Trophoblast cell (in vitro differentiated cells and primary cell): ENCODE measurements around the gene SLC39A3.

Source experiments
- DNase-seq, 2 donors: peaks; one replicate each; pipeline ENCODE4 v3.0.0-alpha.2; 2016
- H2AFZ ChIP-seq: 2 replicates; pipeline ENCODE4 v1.6.1; 2013; ENCODE audit warnings: low read length, moderate library complexity, mild to moderate bottlenecking; ENCODE audit not compliant: insufficient read depth, poor library complexity
- H2AK5ac ChIP-seq: 2 replicates; pipeline ENCODE4 v1.6.1; 2013; ENCODE audit warnings: mild to moderate bottlenecking, low read length
- H2BK120ac ChIP-seq: 2 replicates; pipeline ENCODE4 v1.6.1; 2013; ENCODE audit warnings: low read length, mild to moderate bottlenecking, moderate library complexity; ENCODE audit not compliant: insufficient read depth, poor library complexity
- H2BK12ac ChIP-seq: 2 replicates; pipeline ENCODE4 v1.6.1; 2013; ENCODE audit warnings: mild to moderate bottlenecking, low read length, moderate library complexity
- H2BK5ac ChIP-seq: 2 replicates; pipeline ENCODE4 v1.6.1; 2013; ENCODE audit warnings: low read length, low read depth, moderate library complexity, mild to moderate bottlenecking; ENCODE audit not compliant: poor library complexity
- H3K14ac ChIP-seq: 2 replicates; pipeline ENCODE4 v1.6.1; 2013; ENCODE audit warnings: mild to moderate bottlenecking, low read length
- H3K18ac ChIP-seq: 2 replicates; pipeline ENCODE4 v1.6.1; 2013; ENCODE audit warnings: mild to moderate bottlenecking, low read length
- H3K23ac ChIP-seq: 2 replicates; pipeline ENCODE4 v1.6.1; 2013; ENCODE audit warnings: low read length
- H3K27ac ChIP-seq: 2 replicates; pipeline ENCODE4 v1.5.1; 2013; ENCODE audit warnings: low read depth, mild to moderate bottlenecking, inconsistent platforms, low read length, moderate library complexity
- H3K27me3 ChIP-seq: 2 replicates; pipeline ENCODE4 v1.6.1; 2013; ENCODE audit warnings: inconsistent platforms, mild to moderate bottlenecking, low read length, moderate library complexity; ENCODE audit not compliant: insufficient read depth
- H3K36me3 ChIP-seq, 2 experiments: 1 replicate in 1 of 2; 2 replicates in 1 of 2; pipeline ENCODE4 v1.6.1; 2013; ENCODE audit warnings: low read length in 2 of 2, mild to moderate bottlenecking in 2 of 2, moderate library complexity in 1 of 2; ENCODE audit not compliant: insufficient read depth in 2 of 2, control insufficient read depth in 1 of 2
- H3K4ac ChIP-seq: 2 replicates; pipeline ENCODE4 v1.6.1; 2013; ENCODE audit warnings: low read depth, mild to moderate bottlenecking, low read length, moderate library complexity
- H3K4me1 ChIP-seq, 2 experiments: 1 replicate in 1 of 2; 2 replicates in 1 of 2; pipeline ENCODE4 v1.6.1; 2013; ENCODE audit warnings: low read length in 2 of 2, mild to moderate bottlenecking in 2 of 2, moderate library complexity in 1 of 2; ENCODE audit not compliant: insufficient read depth in 2 of 2, control insufficient read depth in 1 of 2
- H3K4me2 ChIP-seq: 2 replicates; pipeline ENCODE4 v1.6.1; 2013; ENCODE audit warnings: inconsistent platforms, mild to moderate bottlenecking, low read length, moderate library complexity
- H3K4me3 ChIP-seq: 2 replicates; pipeline ENCODE4 v1.5.1; 2013; ENCODE audit warnings: mild to moderate bottlenecking, low read depth, low read length, inconsistent platforms
- H3K79me1 ChIP-seq: one replicate; pipeline ENCODE4 v1.6.1; 2013; ENCODE audit warnings: low read length
- H3K79me2 ChIP-seq: 2 replicates; pipeline ENCODE4 v1.6.1; 2013; ENCODE audit warnings: low read length, mild to moderate bottlenecking; ENCODE audit not compliant: control insufficient read depth, insufficient read depth, poor library complexity
- H3K9ac ChIP-seq: 2 replicates; pipeline ENCODE4 v1.6.1; 2013; ENCODE audit warnings: mild to moderate bottlenecking, low read length
- H3K9me3 ChIP-seq: 2 replicates; pipeline ENCODE4 v1.6.1; 2013; ENCODE audit warnings: low read depth, mild to moderate bottlenecking, control low read depth, inconsistent platforms, low read length; ENCODE audit not compliant: insufficient read depth
- H4K12ac ChIP-seq: 2 replicates; pipeline ENCODE4 v1.6.1; 2013; ENCODE audit warnings: low read depth, mild to moderate bottlenecking, low read length, moderate library complexity
- H4K8ac ChIP-seq: 2 replicates; pipeline ENCODE4 v1.6.1; 2013; ENCODE audit warnings: low read depth, mild to moderate bottlenecking, low read length, moderate library complexity
- H4K91ac ChIP-seq: one replicate; pipeline ENCODE4 v1.6.1; 2013; ENCODE audit warnings: low read depth, mild to moderate bottlenecking, low read length, moderate library complexity
- WGBS: extraction: QIAGEN DNeasy Blood & Tissue Kit; methylation state at CpG from one replicate; pipeline ENCODE4 v1.1.7; 2013; ENCODE audit warnings: missing lambda C conversion rate; ENCODE audit not compliant: insufficient read length, insufficient coverage; ENCODE audit errors: extremely low coverage; 5-methylcytosine and 5-hydroxymethylcytosine counted together

Gene SLC39A3

GRCh38 chr19:2764945-2765344 lies 25.1 kb upstream of the SLC39A3 start:
- H3K18ac ChIP-seq, result no peak overlapping the region
- H2BK12ac ChIP-seq, result no peak overlapping the region
- no peak overlapping the region for H3K4me3 ChIP-seq
- H2AFZ ChIP-seq, result no peak overlapping the region
- no peak overlapping the region for H3K23ac ChIP-seq
- DNase-seq, result no peak
- no peak overlapping the region for H3K14ac ChIP-seq
- no peak overlapping the region for H4K91ac ChIP-seq
- H4K12ac ChIP-seq, result no peak overlapping the region
- no peak overlapping the region for H2AK5ac ChIP-seq
- H3K9me3 ChIP-seq, result no peaks in the 10 kb centered on the region
- H3K9ac ChIP-seq, result no peak overlapping the region
- no peak overlapping the region for H2BK120ac ChIP-seq
- H4K8ac ChIP-seq, result no peak overlapping the region
- no peaks in the 10 kb centered on the region for H3K79me1 ChIP-seq
- no peak overlapping the region for H3K27ac ChIP-seq
- no peaks in the 10 kb centered on the region for H3K27me3 ChIP-seq
- H3K79me2 ChIP-seq, result no peaks in the 10 kb centered on the region
- H3K4ac ChIP-seq, result no peak overlapping the region
- no peak overlapping the region for H2BK5ac ChIP-seq
- H3K4me1 ChIP-seq, result no peaks in the 10 kb centered on the region
- WGBS, result no CpG with 5 or more reads among the region's 21 CpGs
- H3K4me2 ChIP-seq, result no peak overlapping the region
- H3K36me3 ChIP-seq, result peaks cover 83 to 84% of the 10 kb centered on the region in 2 experiments

GRCh38 chr19:2763687-2764086 lies 23.9 kb upstream of the SLC39A3 start:
- WGBS, result no CpG with 5 or more reads among the region's 12 CpGs

GRCh38 chr19:2762783-2763496 lies 23.1 kb upstream of the SLC39A3 start:
- Histone ChIP-seq H3K18ac (no peak overlapping the region), H3K4me1 (no peaks in the 10 kb centered on the region), H3K4me3 (no peak overlapping the region), H2AFZ (no peak overlapping the region), H4K8ac (no peak overlapping the region), H3K9ac (no peak overlapping the region), H3K14ac (no peak overlapping the region), H2BK120ac (no peak overlapping the region), H3K23ac (no peak overlapping the region), H3K4ac (no peak overlapping the region), H2AK5ac (no peak overlapping the region), H3K36me3 (peaks cover 81 to 85% of the 10 kb centered on the region in 2 experiments), H2BK12ac (no peak overlapping the region), H3K27me3 (no peaks in the 10 kb centered on the region), H2BK5ac (no peak overlapping the region), H3K9me3 (peaks cover 2% of the 10 kb centered on the region), H3K79me2 (no peaks in the 10 kb centered on the region), H3K79me1 (no peaks in the 10 kb centered on the region), H4K91ac (no peak overlapping the region), H3K27ac (no peak overlapping the region), H4K12ac (no peak overlapping the region), H3K4me2 (no peak overlapping the region)
- WGBS, result no CpG with 5 or more reads among the region's 23 CpGs
- DNase-seq, result no peak

More at GRCh38 chr19:2763687-2764086, 23.9 kb upstream of the SLC39A3 start:
- H3K4ac ChIP-seq, result no peak overlapping the region
- no peak overlapping the region for H2BK12ac ChIP-seq
- H3K79me1 ChIP-seq, result no peaks in the 10 kb centered on the region
- no peak overlapping the region for H4K12ac ChIP-seq
- peaks cover 2% of the 10 kb centered on the region for H3K9me3 ChIP-seq
- H3K36me3 ChIP-seq, result peaks cover 84 to 88% of the 10 kb centered on the region in 2 experiments
- H3K23ac ChIP-seq, result no peak overlapping the region
- H2BK5ac ChIP-seq, result no peak overlapping the region
- H3K27ac ChIP-seq, result no peak overlapping the region
- no peak overlapping the region for H3K9ac ChIP-seq
- H3K4me1 ChIP-seq, result no peaks in the 10 kb centered on the region
- H4K91ac ChIP-seq, result no peak overlapping the region
- no peaks in the 10 kb centered on the region for H3K27me3 ChIP-seq
- no peak overlapping the region for H2BK120ac ChIP-seq
- no peaks in the 10 kb centered on the region for H3K79me2 ChIP-seq
- no peak overlapping the region for H2AFZ ChIP-seq
- no peak overlapping the region for H3K18ac ChIP-seq
- H4K8ac ChIP-seq, result no peak overlapping the region
- H3K4me3 ChIP-seq, result no peak overlapping the region
- H3K4me2 ChIP-seq, result no peak overlapping the region
- H3K14ac ChIP-seq, result no peak overlapping the region
- H2AK5ac ChIP-seq, result no peak overlapping the region
- no peak for DNase-seq

GRCh38 chr19:2761876-2762782 lies 22.3 kb upstream of the SLC39A3 start:
- no peak overlapping the region for H2AK5ac ChIP-seq
- WGBS, result no CpG with 5 or more reads among the region's 43 CpGs
- no peak overlapping the region for H2BK5ac ChIP-seq
- no peak overlapping the region for H4K12ac ChIP-seq
- H3K79me2 ChIP-seq, result no peaks in the 10 kb centered on the region
- H3K36me3 ChIP-seq, result peaks cover 81 to 85% of the 10 kb centered on the region in 2 experiments
- no peak overlapping the region for H3K4ac ChIP-seq
- no peak overlapping the region for H3K27ac ChIP-seq
- H3K9ac ChIP-seq, result no peak overlapping the region
- H3K9me3 ChIP-seq, result peaks cover 2% of the 10 kb centered on the region
- no peak overlapping the region for H3K4me3 ChIP-seq
- no peaks in the 10 kb centered on the region for H3K79me1 ChIP-seq
- H2AFZ ChIP-seq, result no peak overlapping the region
- H3K4me2 ChIP-seq, result no peak overlapping the region
- no peak overlapping the region for H4K8ac ChIP-seq
- H3K23ac ChIP-seq, result no peak overlapping the region
- no peak overlapping the region for H2BK12ac ChIP-seq
- no peaks in the 10 kb centered on the region for H3K27me3 ChIP-seq
- H3K4me1 ChIP-seq, result no peaks in the 10 kb centered on the region
- no peak overlapping the region for H2BK120ac ChIP-seq
- no peak overlapping the region for H3K18ac ChIP-seq
- no peak overlapping the region for H3K14ac ChIP-seq
- no peak overlapping the region for H4K91ac ChIP-seq
- DNase-seq, result no peak
